Astrocyte (in vitro differentiated cells and primary cell): ENCODE results near the gene THAP2. TPM values are rescaled to one million over a fixed set of nuclear protein-coding genes. Genes with fewer than 3 reads are reported as not detected.

Source experiments
- DNase-seq: peaks from one replicate; pipeline ENCODE4 v3.0.0-alpha.2; 2010; ENCODE audit warnings: low read depth
- FAIRE-seq: peaks from 2 replicates; lab custom pipeline; 2011; peaks lifted over from hg19 to GRCh38; lab: Jason Lieb, UNC
- H2AFZ ChIP-seq: 2 replicates; pipeline ENCODE4 v1.6.0; 2012; ENCODE audit warnings: low read depth, low read length, inconsistent platforms
- H3K27ac ChIP-seq: 2 replicates; pipeline ENCODE4 v1.5.1; 2011; ENCODE audit warnings: low read depth, low read length, inconsistent platforms
- H3K27me3 ChIP-seq: 2 replicates; pipeline ENCODE4 v1.6.0; 2011; ENCODE audit warnings: low read length, inconsistent platforms; ENCODE audit not compliant: insufficient read depth
- H3K36me3 ChIP-seq: 2 replicates; pipeline ENCODE4 v1.5.1; 2011; ENCODE audit warnings: low read length, inconsistent platforms; ENCODE audit not compliant: insufficient read depth
- H3K4me1 ChIP-seq: 2 replicates; pipeline ENCODE4 v1.5.1; 2011; ENCODE audit warnings: low read length, inconsistent platforms; ENCODE audit not compliant: insufficient read depth
- H3K4me2 ChIP-seq: 2 replicates; pipeline ENCODE4 v1.6.0; 2012; ENCODE audit warnings: low read length, inconsistent platforms
- H3K4me3 ChIP-seq: 2 replicates; pipeline ENCODE4 v1.5.1; 2011; ENCODE audit warnings: low read depth, mild to moderate bottlenecking, low read length, inconsistent platforms; ENCODE audit not compliant: insufficient read depth
- H3K79me2 ChIP-seq: 2 replicates; pipeline ENCODE4 v1.6.0; 2012; ENCODE audit warnings: mild to moderate bottlenecking, low read length, inconsistent platforms; ENCODE audit not compliant: insufficient read depth
- H3K9ac ChIP-seq: 2 replicates; pipeline ENCODE4 v1.6.0; 2012; ENCODE audit warnings: mild to moderate bottlenecking, low read length, inconsistent platforms
- H3K9me3 ChIP-seq: 2 replicates; pipeline ENCODE4 v1.5.1; 2012; ENCODE audit warnings: low read depth, mild to moderate bottlenecking, low read length, inconsistent platforms; ENCODE audit not compliant: insufficient read depth
- H4K20me1 ChIP-seq: 2 replicates; pipeline ENCODE4 v1.6.0; 2012; ENCODE audit warnings: low read length, inconsistent platforms; ENCODE audit not compliant: insufficient read depth
- H3K27ac Mint-ChIP-seq: one replicate; pipeline ENCODE4 v1.8.0; 2021; ENCODE audit warnings: mild to moderate bottlenecking, mixed read lengths; ENCODE audit not compliant: unreplicated experiment
- H3K27me3 Mint-ChIP-seq: one replicate; pipeline ENCODE4 v1.8.0; 2021; ENCODE audit warnings: low read depth, mixed read lengths; ENCODE audit not compliant: unreplicated experiment
- H3K36me3 Mint-ChIP-seq: one replicate; pipeline ENCODE4 v1.8.0; 2021; ENCODE audit warnings: low read depth, mixed read lengths; ENCODE audit not compliant: unreplicated experiment
- H3K4me1 Mint-ChIP-seq: one replicate; pipeline ENCODE4 v1.8.0; 2021; ENCODE audit warnings: low read depth, mixed read lengths; ENCODE audit not compliant: unreplicated experiment
- H3K4me3 Mint-ChIP-seq: one replicate; pipeline ENCODE4 v1.8.0; 2021; ENCODE audit warnings: mild to moderate bottlenecking, moderate library complexity, mixed read lengths; ENCODE audit not compliant: unreplicated experiment
- H3K9me3 Mint-ChIP-seq: one replicate; pipeline ENCODE4 v1.8.0; 2021; ENCODE audit warnings: mild to moderate bottlenecking, mixed read lengths; ENCODE audit not compliant: unreplicated experiment
- CTCF ChIP-seq: IDR thresholded peaks from 2 replicates; pipeline ENCODE4 v1.5.1; 2011; ENCODE audit warnings: low read depth, mild to moderate bottlenecking, inconsistent platforms, low read length, moderate library complexity; ENCODE audit not compliant: insufficient read depth
- EZH2 ChIP-seq: IDR thresholded peaks from 2 replicates; pipeline ENCODE4 v1.6.1; 2012; ENCODE audit warnings: mild to moderate bottlenecking, low read length, inconsistent platforms; ENCODE audit not compliant: insufficient read depth
- total RNA-seq: library from RNA; stranded (reverse); gene quantifications from 2 replicates; pipeline ENCODE4 v1.2.1, GENCODE V29; 2021

THAP2 gene
- total RNA-seq, 1 donor from 2014 or later: 6.3 TPM

- Histone ChIP-seq H4K20me1 (peaks cover 36% of the 10 kb centered on the region), H3K79me2 (peaks cover 41% of the 10 kb centered on the region), H3K9me3 (no peaks in the 10 kb centered on the region), H3K27me3 (no peaks in the 10 kb centered on the region), H3K9ac (no peak overlapping the region), H3K4me3 (no peak overlapping the region), H3K27ac (no peak overlapping the region), H2AFZ (no peak overlapping the region), H3K4me2 (no peak overlapping the region), H3K36me3 (peaks cover 82% of the 10 kb centered on the region), H3K4me1 (no peaks in the 10 kb centered on the region)
- Mint-ChIP-seq H3K4me1 (peaks cover 6% of the 10 kb centered on the region), H3K27me3 (no peaks in the 10 kb centered on the region), H3K4me3 (no peak overlapping the region), H3K9me3 (no peaks in the 10 kb centered on the region), H3K36me3 (peaks cover 7% of the 10 kb centered on the region), H3K27ac (no peak overlapping the region)
- FAIRE-seq (no peak), DNase-seq (no peak)
- no peak for TF ChIP-seq CTCF
- TF ChIP-seq EZH2: no peak
Measured at GRCh38 chr12:71639341-71639760, 24.8 kb upstream of the THAP2 start.

DNA sequence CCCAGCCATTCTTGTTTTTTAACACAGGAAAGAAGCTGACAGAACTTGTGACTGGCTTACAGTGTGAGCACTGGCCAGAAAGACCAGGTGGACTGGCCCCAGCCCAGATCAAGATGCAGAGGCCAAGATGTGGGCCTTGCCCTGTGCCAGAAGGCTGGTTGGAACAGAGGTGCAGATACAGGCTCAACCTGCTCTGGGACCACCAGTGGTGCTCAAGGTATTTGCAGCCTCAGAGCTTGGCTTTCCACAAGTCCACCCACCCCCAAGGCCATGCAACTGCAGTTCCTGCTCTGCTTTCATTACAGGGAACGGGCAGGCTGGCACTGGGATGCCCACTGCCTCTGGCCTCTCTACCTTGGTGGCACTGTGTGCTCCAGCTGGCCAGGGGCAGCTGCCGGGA, 23.8 kb upstream of the THAP2 start:
- Mint-ChIP-seq H3K27ac (no peak overlapping the region), H3K36me3 (peaks cover 13% of the 10 kb centered on the region)

More for the DNA sequence above, 23.8 kb upstream of the THAP2 start:
- Histone ChIP-seq H3K9ac (no peak overlapping the region), H3K4me1 (no peaks in the 10 kb centered on the region), H4K20me1 (peaks cover 36% of the 10 kb centered on the region), H3K36me3 (peaks cover 80% of the 10 kb centered on the region), H3K4me2 (no peak overlapping the region), H3K4me3 (no peak overlapping the region), H3K9me3 (no peaks in the 10 kb centered on the region), H2AFZ (no peak overlapping the region), H3K27me3 (no peaks in the 10 kb centered on the region), H3K79me2 (peaks cover 45% of the 10 kb centered on the region), H3K27ac (no peak overlapping the region)
- Mint-ChIP-seq H3K9me3 (no peaks in the 10 kb centered on the region), H3K4me3 (no peak overlapping the region), H3K4me1 (peaks cover 6% of the 10 kb centered on the region), H3K27me3 (no peaks in the 10 kb centered on the region)
- no peak for FAIRE-seq
- no peak for DNase-seq
- TF ChIP-seq EZH2: no peak
- no peak for TF ChIP-seq CTCF
